Endothelial cell of umbilical vein (primary cell): Measurements from ENCODE around the gene SERPINB7. TPM values are rescaled to one million over a fixed set of nuclear protein-coding genes. Genes with fewer than 3 reads are reported as not detected.

Experiments used
- BruUV-seq: library from RNA; stranded (reverse); fragments of 400-500 nt; replicated peaks from 2 replicates; lab custom pipeline; 2021; lab: Mats Ljungman, UMichigan
- CTCF ChIA-PET: fragments of 300-600, 350-600 bp; sonication (Branson Sonifier 250); formaldehyde crosslinking; loops from one replicate; lab custom pipeline; 2021; ENCODE audit warnings: antibody characterized with exemption, inconsistent platforms; lab: Charles Lee
- POLR2A ChIA-PET: fragments of 300-600, 350-600 bp; sonication (Branson Sonifier 250); formaldehyde crosslinking; loops from one replicate; lab custom pipeline; 2021; ENCODE audit warnings: antibody characterized with exemption, inconsistent platforms; lab: Charles Lee
- DNase-seq: peaks from one replicate; pipeline ENCODE4 v3.0.0-alpha.2; 2011; ENCODE audit warnings: low read depth, low spot score
- FAIRE-seq: peaks from 2 replicates; lab custom pipeline; 2011; peaks lifted over from hg19 to GRCh38; lab: Jason Lieb, UNC
- H2AFZ ChIP-seq: 2 replicates; pipeline ENCODE4 v1.6.0; 2012; ENCODE audit warnings: low read depth, low read length, control low read depth, inconsistent platforms
- H3K27ac ChIP-seq: 2 replicates; pipeline ENCODE4 v1.5.1; 2011; ENCODE audit warnings: low read depth, mild to moderate bottlenecking, control low read depth, low read length, moderate library complexity; ENCODE audit not compliant: insufficient read depth
- H3K27me3 ChIP-seq, 2 experiments: 2 replicates each; pipeline versions ENCODE4 v1.6.0 to v1.6.1; 2011; ENCODE audit warnings: low read length in 2 of 2, mixed read lengths in 1 of 2; ENCODE audit not compliant: control insufficient read depth in 2 of 2, insufficient read depth in 2 of 2
- H3K36me3 ChIP-seq, 2 experiments: 2 replicates in 1 of 2; 3 replicates in 1 of 2; pipeline ENCODE4 v1.5.1; 2011; ENCODE audit warnings: low read length in 2 of 2, mild to moderate bottlenecking in 1 of 2, moderate library complexity in 1 of 2; ENCODE audit not compliant: control insufficient read depth in 2 of 2, insufficient read depth in 2 of 2; ENCODE audit errors: extremely low read depth in 1 of 2
- H3K4me1 ChIP-seq: 3 replicates; pipeline ENCODE4 v1.5.1; 2011; ENCODE audit warnings: mild to moderate bottlenecking, low read length; ENCODE audit not compliant: control insufficient read depth, insufficient read depth; ENCODE audit errors: extremely low read depth
- H3K4me2 ChIP-seq: 2 replicates; pipeline ENCODE4 v1.6.1; 2011; ENCODE audit warnings: low read length, control low read depth, mixed read lengths; ENCODE audit not compliant: insufficient read depth
- H3K4me3 ChIP-seq, 3 experiments: fragments of 200-600 bp in 1 of 3; sonication (generic), shearing (Covaris generic) in 1 of 3; replicated peaks in 1 of 3; 2 replicates each; pipeline ENCODE4 v1.5.1; 2011 to 2016; ENCODE audit warnings: control low read depth in 3 of 3, low read length in 3 of 3, mild to moderate bottlenecking in 2 of 3, inconsistent platforms in 1 of 3, low read depth in 1 of 3, moderate library complexity in 1 of 3; ENCODE audit not compliant: insufficient read depth in 1 of 3
- H3K79me2 ChIP-seq: 2 replicates; pipeline ENCODE4 v1.6.0; 2012; ENCODE audit warnings: low read length, inconsistent platforms; ENCODE audit not compliant: control insufficient read depth, insufficient read depth
- H3K9ac ChIP-seq: replicated peaks from 2 replicates; pipeline ENCODE3; 2011; ENCODE audit warnings: low read length, control low read depth; ENCODE audit not compliant: insufficient read depth; ENCODE audit errors: extremely low read depth
- H3K9me1 ChIP-seq: replicated peaks from 3 replicates; pipeline ENCODE4 v1.6.0; 2011; ENCODE audit warnings: mild to moderate bottlenecking, low read length; ENCODE audit not compliant: control insufficient read depth, insufficient read depth; ENCODE audit errors: extremely low read depth
- H3K9me3 ChIP-seq: replicated peaks from 2 replicates; pipeline ENCODE4 v1.5.1; 2012; ENCODE audit warnings: low read length, inconsistent platforms; ENCODE audit not compliant: control insufficient read depth, insufficient read depth
- H4K20me1 ChIP-seq: replicated peaks from 2 replicates; pipeline ENCODE3; 2011; ENCODE audit warnings: mild to moderate bottlenecking, low read length; ENCODE audit not compliant: control insufficient read depth, insufficient read depth; ENCODE audit errors: extremely low read depth
- EZH2 ChIP-seq: IDR thresholded peaks from 2 replicates; pipeline ENCODE4 v1.6.1; 2012; ENCODE audit warnings: borderline replicate concordance, low read depth, mild to moderate bottlenecking, moderate library complexity, low read length, inconsistent platforms; ENCODE audit not compliant: severe bottlenecking
- FOS ChIP-seq: IDR thresholded peaks from 2 replicates; pipeline ENCODE4 v1.6.1; 2011; ENCODE audit warnings: mild to moderate bottlenecking, low read length, moderate library complexity, borderline replicate concordance; ENCODE audit not compliant: insufficient read depth
- GATA2 ChIP-seq: IDR thresholded peaks from 2 replicates; pipeline ENCODE4 v1.7.0; 2011; ENCODE audit warnings: low read depth, mild to moderate bottlenecking, moderate library complexity, mixed read lengths, low read length; ENCODE audit not compliant: insufficient read length, insufficient read depth
- JUN ChIP-seq: IDR thresholded peaks from 2 replicates; pipeline ENCODE4 v1.6.1; 2011; ENCODE audit warnings: borderline replicate concordance, low read depth; ENCODE audit not compliant: insufficient read length, insufficient read depth
- MYC ChIP-seq: IDR thresholded peaks from one replicate; pipeline ENCODE4 v1.6.1; 2011; ENCODE audit warnings: mild to moderate bottlenecking, low read depth, low read length
- POLR2A ChIP-seq: IDR thresholded peaks from 2 replicates; pipeline ENCODE4 v1.6.1; 2012; ENCODE audit warnings: low read depth, mild to moderate bottlenecking, control low read depth, low read length
- POLR2AphosphoS5 ChIP-seq: IDR thresholded peaks from 2 replicates; pipeline ENCODE4 v1.6.1; 2012; ENCODE audit warnings: low read depth, mild to moderate bottlenecking, control low read depth, low read length, moderate library complexity; ENCODE audit not compliant: insufficient read depth
- dilution Hi-C: fragments of 300-500 bp; cut with MboI; formaldehyde crosslinking; loops from one replicate; pipeline ENCODE4 v1.15.0; 2019; ENCODE audit warnings: low sequenced_read_pairs; ENCODE audit not compliant: extremely low pct_ligation_motif_present
- intact Hi-C: fragments of 100-400 bp; cut with micrococcal nuclease; formaldehyde crosslinking; loops from one replicate; pipeline ENCODE4 v1.10.0; 2022
- polyA plus RNA-seq, 4 experiments: library from polyadenylated mRNA; depleted of rRNA in 3 of 4; stranded (reverse) in 3 of 4; unstranded in 1 of 4; fragments of >200 nt; gene quantifications; 2 replicates each; pipeline versions ENCODE4 v1.2.1 to v1.2.3, GENCODE V29; 2011 to 2012; ENCODE audit warnings: missing spikeins in 1 of 4
- total RNA-seq: library from RNA; stranded (reverse); gene quantifications from 2 replicates; pipeline ENCODE4 v1.2.3, GENCODE V29; 2021
- TF ChIP-seq, protein P1 (sequence below): IDR thresholded peaks from 2 replicates; pipeline ENCODE4 v1.6.1; 2011; ENCODE audit not compliant: insufficient read depth, insufficient read length
- TF ChIP-seq, protein P2 (sequence below), 2 donors: IDR thresholded peaks; 1 replicate in 1 of 2; 2 replicates in 1 of 2; pipeline ENCODE4 v1.5.1; 2011; ENCODE audit warnings: low read length in 2 of 2, mild to moderate bottlenecking in 2 of 2, moderate library complexity in 2 of 2, control low read depth in 1 of 2, inconsistent platforms in 1 of 2, low read depth in 1 of 2; ENCODE audit not compliant: insufficient read depth in 1 of 2; ENCODE audit errors: extremely low read depth in 1 of 2

The SERPINB7 gene
- total and polyA plus RNA-seq, 2 donors (not counting 3 experiments of a cell fraction or from before 2014, with no cell fraction given) = not detected

DNA sequence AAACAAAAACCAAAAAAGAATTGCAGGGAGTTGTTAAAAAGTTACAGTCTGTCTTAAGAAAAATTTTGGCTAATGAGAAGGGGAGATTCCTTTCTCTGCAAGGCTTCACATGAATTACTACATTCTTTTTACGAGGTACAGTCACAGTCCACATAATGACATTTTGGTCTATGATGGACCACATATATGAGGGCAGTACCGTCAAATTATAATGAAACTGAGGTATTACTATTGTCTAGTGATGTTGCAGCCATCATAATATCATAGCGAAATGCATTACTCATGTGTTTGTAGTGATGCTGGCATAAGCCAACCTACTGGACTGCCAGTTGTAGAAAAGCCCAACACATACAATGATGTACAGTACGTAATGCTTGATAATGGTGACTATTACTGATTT lies 12.5 kb downstream of the SERPINB7 start:
- H4K20me1 ChIP-seq = no peaks in the 10 kb centered on the region
- H3K9me3 ChIP-seq = no peaks in the 10 kb centered on the region
- TF ChIP-seq POLR2A = no peak
- no peak for TF ChIP-seq JUN
- TF ChIP-seq FOS = no peak
- TF ChIP-seq, protein P1, sequence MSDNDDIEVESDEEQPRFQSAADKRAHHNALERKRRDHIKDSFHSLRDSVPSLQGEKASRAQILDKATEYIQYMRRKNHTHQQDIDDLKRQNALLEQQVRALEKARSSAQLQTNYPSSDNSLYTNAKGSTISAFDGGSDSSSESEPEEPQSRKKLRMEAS = no peak
- TF ChIP-seq POLR2AphosphoS5 = no peak
- TF ChIP-seq GATA2 = no peak
- TF ChIP-seq, protein P2, sequence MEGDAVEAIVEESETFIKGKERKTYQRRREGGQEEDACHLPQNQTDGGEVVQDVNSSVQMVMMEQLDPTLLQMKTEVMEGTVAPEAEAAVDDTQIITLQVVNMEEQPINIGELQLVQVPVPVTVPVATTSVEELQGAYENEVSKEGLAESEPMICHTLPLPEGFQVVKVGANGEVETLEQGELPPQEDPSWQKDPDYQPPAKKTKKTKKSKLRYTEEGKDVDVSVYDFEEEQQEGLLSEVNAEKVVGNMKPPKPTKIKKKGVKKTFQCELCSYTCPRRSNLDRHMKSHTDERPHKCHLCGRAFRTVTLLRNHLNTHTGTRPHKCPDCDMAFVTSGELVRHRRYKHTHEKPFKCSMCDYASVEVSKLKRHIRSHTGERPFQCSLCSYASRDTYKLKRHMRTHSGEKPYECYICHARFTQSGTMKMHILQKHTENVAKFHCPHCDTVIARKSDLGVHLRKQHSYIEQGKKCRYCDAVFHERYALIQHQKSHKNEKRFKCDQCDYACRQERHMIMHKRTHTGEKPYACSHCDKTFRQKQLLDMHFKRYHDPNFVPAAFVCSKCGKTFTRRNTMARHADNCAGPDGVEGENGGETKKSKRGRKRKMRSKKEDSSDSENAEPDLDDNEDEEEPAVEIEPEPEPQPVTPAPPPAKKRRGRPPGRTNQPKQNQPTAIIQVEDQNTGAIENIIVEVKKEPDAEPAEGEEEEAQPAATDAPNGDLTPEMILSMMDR (IDR thresholded peaks at IDR 0.05; ENCODE audit: extremely low read depth in 1 of 2, insufficient read depth in 1 of 2, low read depth in 1 of 2, low read length in 2 of 2) = no peak
- no peak for TF ChIP-seq MYC
- no peak for TF ChIP-seq EZH2
- H3K9ac ChIP-seq = no peak overlapping the region
- intact Hi-C loops (no loop called here), dilution Hi-C loops (no loop called here)
- H3K4me1 ChIP-seq = peaks cover 9% of the 10 kb centered on the region
- no TSS peak for BruUV-seq
- no peaks in the 10 kb centered on the region for H3K36me3 ChIP-seq
- H3K27ac ChIP-seq = no peak overlapping the region
- H3K9me1 ChIP-seq = no peaks in the 10 kb centered on the region
- no peak for DNase-seq
- FAIRE-seq = no peak
- no peaks in the 10 kb centered on the region for H3K79me2 ChIP-seq
- no peak overlapping the region for H3K4me2 ChIP-seq
- ChIA-PET POLR2A (no interaction called here), CTCF (interaction anchor here (1.0 kb wide), 1 partner anchor 8 kb away, joined by 3 read pairs; no protein-coding TSS in a partner anchor)
- H2AFZ ChIP-seq = no peak overlapping the region
- H3K27me3 ChIP-seq = no peaks in the 10 kb centered on the region
- no peak overlapping the region for H3K4me3 ChIP-seq
